ENCODE data around the gene GGTLC2. TPM values are rescaled to one million over a fixed set of nuclear protein-coding genes. Genes with fewer than 3 reads are reported as not detected.

The GGTLC2 gene
- total RNA-seq, 1 experiment from 2014 or later, result not detected

DNA sequence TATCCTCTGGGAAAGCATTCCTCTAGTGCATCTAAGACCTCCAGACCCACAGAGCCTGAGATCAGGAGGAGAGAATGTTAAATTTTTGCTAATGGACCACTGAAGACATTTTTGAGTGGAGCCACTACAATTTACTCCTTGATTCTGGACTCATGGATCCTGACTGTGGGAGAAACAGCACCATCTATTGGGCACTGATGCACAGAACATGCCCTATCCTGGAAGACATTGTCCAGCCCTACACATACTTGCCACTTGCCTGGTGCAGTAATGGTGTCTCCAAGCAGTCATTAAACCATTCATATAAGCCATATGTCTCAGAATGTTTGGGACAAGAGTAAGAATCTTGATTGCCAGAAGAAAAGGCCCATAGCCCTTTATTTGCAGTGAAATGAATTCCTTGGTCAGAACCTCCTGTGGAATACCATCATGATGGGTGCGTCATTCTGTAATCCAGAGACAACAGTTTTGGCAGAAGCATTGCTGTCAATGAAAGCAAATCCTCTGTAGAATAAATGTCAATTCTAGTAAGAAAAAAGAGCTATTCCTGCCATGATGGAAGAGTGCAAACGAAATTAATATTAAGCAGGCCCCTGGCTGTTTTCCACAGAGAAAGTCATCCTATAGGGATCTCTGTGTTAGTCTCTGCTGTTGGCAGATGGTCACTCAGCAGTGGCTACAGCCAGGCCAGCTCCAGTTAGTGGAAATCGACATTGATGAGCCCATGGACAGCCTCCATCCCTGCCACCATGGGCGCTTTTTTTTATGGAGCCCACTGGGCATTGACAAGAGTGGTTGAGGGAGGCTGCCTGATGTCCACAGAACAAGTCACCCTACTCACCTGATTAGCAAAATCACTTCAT lies 43.5 kb downstream of the GGTLC2 start:
- DNase-seq (ENCODE audit: extremely low read depth, low read depth), result peak; percentile 41

DNA sequence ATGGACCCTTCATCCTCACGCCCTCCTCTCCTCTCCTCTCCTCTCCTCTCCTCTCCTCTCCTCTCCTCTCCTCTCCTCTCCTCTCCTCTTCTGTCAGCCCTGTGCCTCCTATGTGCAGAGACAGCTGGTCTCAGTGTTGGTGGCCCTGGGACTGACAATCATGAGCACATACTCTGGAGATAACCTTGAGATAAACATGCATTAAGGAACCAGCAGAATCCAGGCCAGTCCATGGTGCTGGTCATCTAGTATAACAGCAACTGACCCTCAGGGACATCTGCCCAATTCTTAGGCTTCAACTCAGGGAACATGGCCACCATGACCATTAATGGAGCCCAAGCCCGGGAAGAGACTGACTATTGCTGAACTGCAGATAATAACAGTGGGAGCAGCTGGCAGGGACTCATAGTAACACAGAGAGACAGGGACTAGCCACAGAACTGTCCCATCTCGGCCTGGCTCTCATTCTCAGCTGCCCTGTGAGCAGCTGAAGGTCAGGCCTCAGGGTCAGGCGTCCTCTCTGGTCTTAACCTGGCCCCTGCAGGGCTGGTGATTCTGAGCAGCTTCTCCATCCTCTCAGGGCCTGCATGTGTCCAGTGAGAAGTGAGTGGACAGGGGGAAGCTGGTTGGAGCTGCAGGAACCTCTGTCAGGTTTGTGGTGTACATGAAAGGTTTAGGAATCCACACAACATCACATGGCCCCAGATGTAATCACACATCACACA lies 45.4 kb downstream of the GGTLC2 start:
- DNase-seq (ENCODE audit: extremely low read depth, low read depth), result no peak

DNA sequence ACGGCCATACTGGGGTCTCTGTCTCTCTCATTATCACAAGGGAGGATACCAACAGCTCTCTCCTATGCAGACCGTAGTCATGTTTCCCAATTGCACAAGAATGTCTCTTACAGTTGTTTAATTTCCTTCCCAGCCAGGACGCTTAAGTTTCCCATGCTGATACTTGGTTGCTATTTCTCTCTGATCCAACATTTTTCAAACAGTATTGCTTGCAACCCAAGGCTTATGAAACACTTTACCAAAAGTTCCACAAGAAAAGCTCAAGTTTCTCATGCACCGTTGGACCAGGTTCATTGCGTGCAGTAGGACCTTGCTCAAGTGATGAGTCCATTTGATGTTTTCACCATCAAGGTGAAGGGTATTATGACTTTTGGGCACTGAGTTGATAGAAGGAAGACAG lies 46.6 kb downstream of the GGTLC2 start:
- no peak for DNase-seq (ENCODE audit: extremely low read depth, low read depth)

DNA sequence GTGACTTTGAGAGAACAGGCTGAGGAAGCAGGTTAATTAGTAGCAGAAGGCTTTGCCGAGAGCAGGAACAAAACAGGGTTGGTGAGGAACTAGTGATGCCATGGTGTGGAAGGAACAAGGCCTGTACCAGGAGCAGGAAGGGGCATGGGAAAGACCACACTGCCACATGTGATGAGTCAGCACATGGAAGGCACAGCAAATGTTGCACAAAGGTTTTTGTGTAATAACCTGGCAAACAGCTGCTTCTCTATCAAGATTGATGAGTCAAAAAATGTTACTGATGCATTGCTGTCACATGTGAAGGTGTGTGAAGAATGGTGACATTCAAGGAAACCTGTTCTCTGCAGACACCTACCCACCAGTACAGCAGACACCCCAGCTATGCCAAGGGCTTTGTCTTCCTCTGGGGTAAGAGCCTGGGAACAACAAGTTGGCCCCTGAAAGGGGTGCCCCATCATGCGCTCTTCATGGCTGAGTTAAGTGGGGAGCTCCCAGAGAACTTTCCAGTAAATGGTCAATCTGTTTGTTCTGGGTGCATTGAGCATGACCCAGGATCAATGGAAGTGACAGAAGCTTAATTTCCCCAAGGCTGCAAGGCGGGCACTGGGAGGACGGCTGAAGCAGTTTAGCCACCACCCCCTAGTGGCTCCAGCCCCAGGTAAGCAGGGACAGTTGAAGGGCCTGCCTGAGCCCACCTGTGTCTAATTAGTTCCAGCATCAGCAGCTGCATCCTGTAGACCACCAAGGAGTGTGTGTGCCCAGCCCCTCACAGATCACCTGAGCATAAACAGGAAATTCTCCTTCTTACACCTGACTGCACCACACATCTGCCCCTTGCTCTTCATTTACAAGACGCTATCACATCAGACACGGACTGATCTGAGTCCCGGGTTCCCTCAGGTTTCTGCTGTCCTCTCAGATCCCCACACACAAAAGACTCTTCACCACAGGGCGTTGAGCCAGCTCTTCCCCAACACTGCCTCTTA lies 47.6 kb downstream of the GGTLC2 start:
- no peak for DNase-seq (ENCODE audit: extremely low read depth, low read depth)

DNA sequence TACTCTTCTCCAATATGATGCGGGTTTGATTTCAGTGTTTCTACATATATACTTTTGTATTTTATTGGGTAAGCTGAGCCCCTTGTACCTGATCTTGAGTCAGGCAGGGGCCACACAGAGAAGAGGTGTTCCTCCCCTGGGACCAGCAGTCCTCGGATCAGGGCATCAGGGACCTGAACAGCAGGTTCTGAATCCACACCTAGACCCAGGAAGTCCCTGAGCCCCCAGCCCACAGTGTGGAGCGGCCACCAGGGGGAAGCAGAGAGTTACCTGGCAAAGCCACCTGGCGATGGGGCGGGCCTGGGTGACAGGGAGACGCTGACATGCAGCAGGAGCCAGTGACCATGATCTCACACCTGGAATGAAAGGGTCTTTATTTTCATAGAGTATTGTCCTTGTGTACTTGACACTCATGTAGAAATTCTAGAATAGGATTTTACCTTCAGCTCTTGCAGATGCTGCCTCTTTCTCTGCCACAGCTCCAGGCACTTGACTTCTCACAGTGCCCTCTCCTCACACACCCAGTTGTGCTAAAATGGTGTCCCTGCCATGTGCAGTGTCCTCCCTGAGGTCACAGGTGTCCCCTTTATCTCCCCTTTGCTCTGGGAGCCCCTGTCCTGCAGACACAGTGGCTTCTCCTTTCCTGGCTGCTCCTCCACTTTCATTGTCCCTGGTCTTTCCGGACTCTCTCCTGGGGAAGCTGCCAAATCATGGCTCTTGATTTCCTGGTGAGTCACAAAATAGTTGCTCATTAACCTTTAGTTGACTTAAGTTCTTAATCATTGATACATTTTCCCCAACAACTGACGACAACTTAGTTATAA lies 48.5 kb downstream of the GGTLC2 start:
- no peak for DNase-seq (ENCODE audit: extremely low read depth, low read depth)

DNA sequence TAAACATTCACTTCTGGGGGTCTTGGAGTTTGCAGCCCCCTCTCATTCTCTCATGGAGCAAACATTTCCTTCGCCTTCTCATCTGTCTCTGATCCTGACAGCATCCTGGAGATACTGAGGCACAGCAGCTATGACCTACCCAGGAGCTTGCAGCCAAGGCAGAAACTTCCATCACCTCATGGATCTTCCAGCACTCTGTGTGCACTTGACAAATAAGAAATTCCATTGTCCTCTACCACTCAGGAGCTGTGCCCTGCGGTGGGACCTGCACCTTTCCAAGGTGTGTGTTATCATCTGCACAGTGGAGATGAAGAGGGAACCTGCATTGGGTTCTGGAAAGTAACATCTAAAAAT lies 49.1 kb downstream of the GGTLC2 start:
- DNase-seq (ENCODE audit: extremely low read depth, low read depth), result no peak

DNA sequence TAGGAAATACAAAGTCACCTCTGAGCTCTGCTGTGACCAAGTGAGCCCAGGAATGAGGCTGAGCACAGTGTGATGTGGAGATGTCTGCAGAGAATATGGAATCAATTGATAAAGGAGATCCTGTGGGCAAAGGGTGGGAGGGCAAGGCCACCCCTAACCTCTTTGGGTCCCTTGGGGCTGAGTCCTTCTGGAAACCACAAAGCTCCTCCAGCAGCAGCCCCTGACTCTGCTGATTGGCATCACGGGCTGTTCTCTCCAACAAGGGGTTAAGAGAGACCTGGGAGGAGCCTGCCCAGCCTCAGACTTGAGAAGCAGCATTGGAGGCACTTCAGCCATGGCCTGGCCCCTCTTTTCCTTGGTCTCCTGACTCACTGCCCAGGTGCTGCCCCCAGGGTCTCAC lies 49.7 kb downstream of the GGTLC2 start:
- DNase-seq (ENCODE audit: extremely low read depth, low read depth), result no peak

DNA sequence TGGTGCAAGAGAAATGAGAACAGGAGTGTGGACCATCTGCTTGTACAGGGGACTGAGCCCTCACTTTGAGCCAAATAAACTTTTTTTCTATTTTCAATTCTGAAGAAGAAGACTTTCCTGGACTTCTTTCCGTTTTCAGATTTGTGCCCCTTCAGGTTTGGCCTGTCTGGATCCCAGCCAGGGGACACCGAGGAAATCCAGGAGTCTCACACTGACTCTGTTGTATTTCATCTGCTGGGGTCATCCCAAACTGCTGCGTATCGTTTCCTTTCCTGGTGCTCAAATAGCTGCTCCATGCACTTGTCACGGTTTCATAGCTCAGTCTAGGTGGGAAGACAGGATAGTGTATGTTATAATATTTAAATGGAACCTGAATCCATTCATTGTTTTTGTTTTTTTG lies 51.7 kb downstream of the GGTLC2 start:
- no peak for DNase-seq (ENCODE audit: extremely low read depth, low read depth)

Small RNA genes lying within 50 kb of the gene (small RNA-seq; reads per million reads assigned to genes)
- 0 reads per million in 2 experiments for gene AC244250.2
- gene IGLV3-29, result 0 reads per million in 2 experiments
- 0 reads per million in 2 experiments for gene IGLVVI-25-1

Other genes with a start within 250 kb of the GGTLC2 start
- 3.1 and 3.9 TPM in 2 replicates for gene ZNF280B, start 135.9 kb upstream of the GGTLC2 start, total RNA-seq (2014; rRNA removed; shearing (Covaris generic))
- gene ZNF280A, start 124.3 kb upstream of the GGTLC2 start, total RNA-seq (2014; rRNA removed; shearing (Covaris generic)), result 0.75 and 0.89 TPM in 2 replicates
- 9.3 and 11.7 TPM in 2 replicates for gene PRAME, start 85.3 kb upstream of the GGTLC2 start, total RNA-seq (2014; rRNA removed; shearing (Covaris generic))
- not detected in 2 replicates for gene IGLL5, start 243.2 kb downstream of the GGTLC2 start, total RNA-seq (2014; rRNA removed; shearing (Covaris generic))

Data from NCI-H460 (cell line).